Measurements from ENCODE around the gene STK35. TPM values are rescaled to one million over a fixed set of nuclear protein-coding genes. Genes with fewer than 3 reads are reported as not detected.
"Not testable (repeated sequence)": the region's sequence is repeated elsewhere in the genome, so short reads cannot be mapped to it uniquely, and the experiment has no call there.

Gene STK35
- total RNA-seq, 1 donor from 2014 or later, result 31.0 TPM

DNA sequence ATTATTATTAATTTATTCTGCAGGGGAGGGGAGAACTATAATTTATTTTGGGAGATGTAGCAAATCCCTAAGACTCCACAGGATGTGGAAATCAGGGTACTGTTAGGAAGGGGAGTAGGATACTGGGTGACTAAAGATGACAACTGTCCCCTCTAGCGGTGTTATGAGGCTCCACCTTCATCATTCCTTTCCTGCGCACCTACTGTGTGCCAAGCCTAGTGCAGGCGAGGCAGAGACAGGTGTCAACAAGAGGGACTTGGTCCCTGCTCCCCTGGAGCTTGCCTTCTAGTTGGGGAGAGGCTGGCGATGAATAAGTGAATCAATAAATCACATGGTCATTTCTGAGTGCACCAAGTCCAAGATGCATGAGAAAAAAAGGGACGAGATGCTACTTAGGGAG lies 65.5 kb downstream of the STK35 start:
- no peaks in the 10 kb centered on the region for H3K4me1 Mint-ChIP-seq
- H3K9me3 Mint-ChIP-seq, result no peaks in the 10 kb centered on the region
- H3K36me3 Mint-ChIP-seq, result no peaks in the 10 kb centered on the region
- H3K4me3 Mint-ChIP-seq, result no peak overlapping the region
- peaks cover 28% of the 10 kb centered on the region for H3K27me3 Mint-ChIP-seq (ENCODE audit: low read depth)
- no peak for DNase-seq (ENCODE audit: low spot score in 2 of 2, unreplicated experiment in 2 of 2)
- no peak for TF ChIP-seq CTCF (IDR thresholded peaks at IDR 0.05; ENCODE audit: unreplicated experiment)
- H3K27ac Mint-ChIP-seq, result no peak overlapping the region

- Mint-ChIP-seq H3K36me3 (no peaks in the 10 kb centered on the region), H3K27ac (no peak overlapping the region), H3K4me1 (peaks cover 3% of the 10 kb centered on the region), H3K9me3 (no peaks in the 10 kb centered on the region), H3K27me3 (ENCODE audit: low read depth) (peaks cover 34% of the 10 kb centered on the region), H3K4me3 (no peak overlapping the region)
- no peak for DNase-seq (ENCODE audit: low spot score in 2 of 2, unreplicated experiment in 2 of 2)
- TF ChIP-seq CTCF (IDR thresholded peaks at IDR 0.05; ENCODE audit: unreplicated experiment), result no peak
Measured at GRCh38 chr20:2168946-2169345, 67.3 kb downstream of the STK35 start.

GRCh38 chr20:2169456-2170088 lies 67.9 kb downstream of the STK35 start:
- Mint-ChIP-seq H3K36me3 (no peaks in the 10 kb centered on the region), H3K27me3 (ENCODE audit: low read depth) (peaks cover 38% of the 10 kb centered on the region), H3K4me3 (no peak overlapping the region), H3K4me1 (peaks cover 3% of the 10 kb centered on the region), H3K27ac (no peak overlapping the region), H3K9me3 (no peaks in the 10 kb centered on the region)
- no peak for DNase-seq (ENCODE audit: low spot score in 2 of 2, unreplicated experiment in 2 of 2)
- TF ChIP-seq CTCF (IDR thresholded peaks at IDR 0.05; ENCODE audit: unreplicated experiment), result no peak

GRCh38 chr20:2170404-2170803 lies 68.8 kb downstream of the STK35 start:
- no peak for DNase-seq (ENCODE audit: low spot score in 2 of 2, unreplicated experiment in 2 of 2)
- Mint-ChIP-seq H3K27ac (no peak overlapping the region), H3K27me3 (ENCODE audit: low read depth) (peaks cover 38% of the 10 kb centered on the region), H3K36me3 (no peaks in the 10 kb centered on the region), H3K4me1 (peaks cover 3% of the 10 kb centered on the region), H3K9me3 (no peaks in the 10 kb centered on the region), H3K4me3 (no peak overlapping the region)
- no peak for TF ChIP-seq CTCF (IDR thresholded peaks at IDR 0.05; ENCODE audit: unreplicated experiment)

DNA sequence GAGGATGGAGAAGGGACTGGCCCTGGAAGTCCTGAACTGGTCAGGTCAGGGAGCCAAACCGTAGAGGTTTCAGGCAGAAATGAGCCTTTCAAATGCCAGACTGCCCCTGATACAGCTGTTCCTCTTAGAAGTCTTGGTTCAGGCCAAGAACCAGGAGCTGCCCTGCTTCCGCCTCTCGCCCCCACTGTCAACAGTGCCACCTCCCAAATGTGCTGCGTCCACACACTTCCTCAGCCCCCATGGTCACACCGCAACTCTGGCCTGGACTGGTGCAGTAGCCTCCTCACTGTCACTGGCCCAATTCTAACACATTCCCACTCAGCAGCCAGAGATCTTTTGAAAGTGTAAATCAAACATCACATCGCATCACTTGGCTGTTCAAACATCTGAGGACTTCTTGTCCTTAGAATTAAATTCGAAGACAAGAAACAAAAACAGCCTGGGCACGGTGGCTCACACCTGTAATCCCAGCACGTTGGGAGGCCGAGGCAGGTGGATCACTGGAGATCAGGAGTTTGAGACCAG lies 69.7 kb downstream of the STK35 start:
- no peaks in the 10 kb centered on the region for H3K9me3 Mint-ChIP-seq
- DNase-seq (ENCODE audit: low spot score in 2 of 2, unreplicated experiment in 2 of 2), result no peak
- H3K36me3 Mint-ChIP-seq, result no peaks in the 10 kb centered on the region
- H3K4me3 Mint-ChIP-seq, result no peak overlapping the region
- no peak overlapping the region for H3K27ac Mint-ChIP-seq
- no peak for TF ChIP-seq CTCF (IDR thresholded peaks at IDR 0.05; ENCODE audit: unreplicated experiment)
- peaks cover 3% of the 10 kb centered on the region for H3K4me1 Mint-ChIP-seq
- H3K27me3 Mint-ChIP-seq (ENCODE audit: low read depth), result peaks cover 38% of the 10 kb centered on the region

DNA sequence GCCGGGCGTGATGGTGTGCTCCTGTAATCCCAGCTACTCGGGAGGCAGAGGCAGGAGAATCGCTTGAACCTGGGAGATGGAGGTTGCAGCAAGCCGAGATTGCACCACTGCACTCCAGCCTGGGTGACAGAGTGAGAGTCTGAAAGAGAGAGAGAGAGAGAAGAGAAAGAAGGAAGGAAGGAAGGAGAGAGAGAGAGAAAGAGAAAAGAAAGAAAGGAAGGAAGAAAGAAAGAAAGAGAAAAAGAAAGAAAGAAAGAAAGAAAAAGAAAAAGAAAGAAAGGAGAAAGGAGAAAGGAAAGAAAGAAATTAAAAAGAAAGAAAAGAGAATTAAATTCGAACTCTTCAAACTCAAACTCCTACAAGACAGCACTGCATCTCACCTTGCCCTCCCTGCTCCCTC lies 70.2 kb downstream of the STK35 start:
- not testable (repeated sequence) for H3K9me3 Mint-ChIP-seq; H3K4me3 Mint-ChIP-seq; H3K27ac Mint-ChIP-seq; H3K36me3 Mint-ChIP-seq; DNase-seq (ENCODE audit: low spot score in 2 of 2, unreplicated experiment in 2 of 2); H3K4me1 Mint-ChIP-seq
- H3K27me3 Mint-ChIP-seq (ENCODE audit: low read depth), result peaks cover 37% of the 10 kb centered on the region

Measured in mesothelial cell of epicardium (in vitro differentiated cells).